ENCODE results near the gene GP9. TPM values are rescaled to one million over a fixed set of nuclear protein-coding genes. Genes with fewer than 3 reads are reported as not detected.

GP9 gene
- total RNA-seq: under 1 TPM in 1 of 2 donors, not detected in 1; 0.72 TPM
- under 1 TPM; 0.30 to 0.59 TPM for polyA plus RNA-seq (ENCODE audit: insufficient read length in 2 of 2)
- long read RNA-seq, donor 1, partial matches to known transcripts: 0 of 2 reads
- long read RNA-seq, donor 1, other reads (novel, unspliced or antisense): 0 of 2 reads
- long read RNA-seq, donor 2, partial matches to known transcripts: 0 of 1 reads
- long read RNA-seq, donor 2, other reads (novel, unspliced or antisense): 0 of 1 reads
- long read RNA-seq, donor 3: 0 reads
- long read RNA-seq, donor 4, partial matches to known transcripts: 0 of 1 reads
- long read RNA-seq, donor 4, other reads (novel, unspliced or antisense): 0 of 1 reads

- 97% methylated on average over 10 of the region's 13 CpGs for WGBS (ENCODE audit: insufficient coverage)
- DNase-seq (ENCODE audit: low read depth in 4 of 6, low spot score in 6 of 6): no peak
- no peak within 1 kb of the TSS for H3K4me3 ChIP-seq (ENCODE audit: low read depth, low read length)
- H3K36me3 ChIP-seq (ENCODE audit: control insufficient read depth, insufficient read depth, low read length): no peaks in the 10 kb centered on the region
- no peaks in the 10 kb centered on the region for H3K27me3 ChIP-seq (ENCODE audit: control insufficient read depth, insufficient read depth, low read length)
- peaks cover 35% of the 10 kb centered on the region for H3K4me1 ChIP-seq (ENCODE audit: control insufficient read depth, insufficient read depth, low read length)
- H3K9me3 ChIP-seq (ENCODE audit: control insufficient read depth, insufficient read depth, low read length): no peaks in the 10 kb centered on the region
- H3K27ac ChIP-seq (ENCODE audit: low read depth, low read length): no peak within 1 kb of the TSS
Observed at GRCh38 chr3:129060276-129061022, at the start of gene GP9. TSS of gene GP9 (plus strand) at chr3:129060779. CDS start at chr3:129061740, 961 bp downstream.

- 97% methylated on average over 3 of the region's 3 CpGs for WGBS (ENCODE audit: insufficient coverage)
- Histone ChIP-seq H3K27ac (ENCODE audit: low read depth, low read length) (no peak overlapping the region), H3K36me3 (ENCODE audit: control insufficient read depth, insufficient read depth, low read length) (peaks cover 9% of the 10 kb centered on the region), H3K27me3 (ENCODE audit: control insufficient read depth, insufficient read depth, low read length) (no peaks in the 10 kb centered on the region), H3K4me3 (ENCODE audit: low read depth, low read length) (no peak overlapping the region), H3K4me1 (ENCODE audit: control insufficient read depth, insufficient read depth, low read length) (peaks cover 41% of the 10 kb centered on the region), H3K9me3 (ENCODE audit: control insufficient read depth, insufficient read depth, low read length) (no peaks in the 10 kb centered on the region)
- DNase-seq (ENCODE audit: low read depth in 4 of 6, low spot score in 6 of 6): no peak
Observed at GRCh38 chr3:129013491-129013891, 47.1 kb upstream of the GP9 start.

- Histone ChIP-seq H3K9me3 (ENCODE audit: control insufficient read depth, insufficient read depth, low read length) (no peaks in the 10 kb centered on the region), H3K27me3 (ENCODE audit: control insufficient read depth, insufficient read depth, low read length) (no peaks in the 10 kb centered on the region), H3K27ac (ENCODE audit: low read depth, low read length) (no peak overlapping the region), H3K36me3 (ENCODE audit: control insufficient read depth, insufficient read depth, low read length) (peaks cover 9% of the 10 kb centered on the region), H3K4me1 (ENCODE audit: control insufficient read depth, insufficient read depth, low read length) (peaks cover 41% of the 10 kb centered on the region), H3K4me3 (ENCODE audit: low read depth, low read length) (no peak overlapping the region)
- WGBS (ENCODE audit: insufficient coverage): 46% methylated on average over 13 of the region's 13 CpGs
- DNase-seq (ENCODE audit: low read depth in 4 of 6, low spot score in 6 of 6): peak in 1 of 6 donors; percentile 40
Observed at GRCh38 chr3:129014148-129014547, 46.4 kb upstream of the GP9 start.

- no peaks in the 10 kb centered on the region for H3K27me3 ChIP-seq (ENCODE audit: control insufficient read depth, insufficient read depth, low read length)
- DNase-seq (ENCODE audit: low read depth in 4 of 6, low spot score in 6 of 6): no peak
- no peak overlapping the region for H3K27ac ChIP-seq (ENCODE audit: low read depth, low read length)
- no peaks in the 10 kb centered on the region for H3K9me3 ChIP-seq (ENCODE audit: control insufficient read depth, insufficient read depth, low read length)
- WGBS (ENCODE audit: insufficient coverage): 92% methylated on average over 9 of the region's 9 CpGs
- H3K4me1 ChIP-seq (ENCODE audit: control insufficient read depth, insufficient read depth, low read length): peaks cover 39% of the 10 kb centered on the region
- no peak overlapping the region for H3K4me3 ChIP-seq (ENCODE audit: low read depth, low read length)
- peaks cover 9% of the 10 kb centered on the region for H3K36me3 ChIP-seq (ENCODE audit: control insufficient read depth, insufficient read depth, low read length)
Observed at GRCh38 chr3:129014793-129015345, 45.7 kb upstream of the GP9 start.

DNA sequence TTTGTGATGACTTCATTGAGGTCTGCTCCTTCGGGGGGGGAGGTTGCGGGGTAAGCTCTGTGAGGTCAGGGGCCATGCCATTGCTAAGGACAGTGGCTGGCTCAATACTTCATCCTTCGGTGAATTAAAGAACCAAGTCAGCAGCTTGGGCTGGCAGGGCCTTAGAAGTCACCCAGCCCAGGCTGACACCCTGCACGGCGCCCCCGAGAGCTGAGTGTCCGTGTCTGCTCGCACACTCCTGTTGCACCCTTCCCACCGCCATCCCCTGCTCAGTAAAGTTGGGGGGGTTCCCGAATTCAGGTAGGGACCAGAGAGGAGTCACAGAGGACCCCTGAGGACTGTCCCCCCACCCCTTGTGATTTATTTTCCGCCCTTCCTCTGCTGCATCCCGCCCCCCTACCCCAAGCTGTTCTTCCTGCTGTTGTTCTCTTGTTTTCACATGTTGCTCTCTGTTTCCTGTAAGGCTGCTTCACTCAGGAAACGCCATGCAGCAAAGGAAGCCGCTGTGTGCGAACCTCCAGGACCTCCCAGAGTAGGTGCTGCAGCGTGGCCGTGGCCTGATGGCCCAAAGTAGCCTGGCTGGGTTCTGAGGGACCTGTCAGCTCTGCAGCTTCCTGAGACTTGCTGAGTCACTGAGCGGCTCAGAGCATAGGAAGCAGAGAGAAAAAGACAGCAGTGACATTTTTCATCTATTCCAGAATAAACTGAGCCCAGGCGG is 45.0 kb upstream of the GP9 start:
- no peak for DNase-seq (ENCODE audit: low read depth in 4 of 6, low spot score in 6 of 6)
- Histone ChIP-seq H3K36me3 (ENCODE audit: control insufficient read depth, insufficient read depth, low read length) (peaks cover 9% of the 10 kb centered on the region), H3K4me3 (ENCODE audit: low read depth, low read length) (no peak overlapping the region), H3K27ac (ENCODE audit: low read depth, low read length) (peak overlapping the region; percentile 16), H3K27me3 (ENCODE audit: control insufficient read depth, insufficient read depth, low read length) (no peaks in the 10 kb centered on the region), H3K4me1 (ENCODE audit: control insufficient read depth, insufficient read depth, low read length) (peaks cover 35% of the 10 kb centered on the region), H3K9me3 (ENCODE audit: control insufficient read depth, insufficient read depth, low read length) (no peaks in the 10 kb centered on the region)
- 72% methylated on average over 15 of the region's 19 CpGs for WGBS (ENCODE audit: insufficient coverage)

- Histone ChIP-seq H3K4me3 (ENCODE audit: low read depth, low read length) (no peak overlapping the region), H3K27ac (ENCODE audit: low read depth, low read length) (peak overlapping the region; percentile 16), H3K36me3 (ENCODE audit: control insufficient read depth, insufficient read depth, low read length) (peaks cover 9% of the 10 kb centered on the region), H3K9me3 (ENCODE audit: control insufficient read depth, insufficient read depth, low read length) (no peaks in the 10 kb centered on the region), H3K27me3 (ENCODE audit: control insufficient read depth, insufficient read depth, low read length) (no peaks in the 10 kb centered on the region), H3K4me1 (ENCODE audit: control insufficient read depth, insufficient read depth, low read length) (peaks cover 39% of the 10 kb centered on the region)
- 40% methylated on average over 6 of the region's 6 CpGs for WGBS (ENCODE audit: insufficient coverage)
- peak in 1 of 6 donors; percentile 8 for DNase-seq (ENCODE audit: low read depth in 4 of 6, low spot score in 6 of 6)
Observed at GRCh38 chr3:129016356-129016719, 44.2 kb upstream of the GP9 start.

- H3K27ac ChIP-seq (ENCODE audit: low read depth, low read length): peak overlapping the region; percentile 61
Observed at GRCh38 chr3:129016720-129017483, 43.7 kb upstream of the GP9 start.

GRCh38 chr3:129017484-129017899 is 43.1 kb upstream of the GP9 start:
- Histone ChIP-seq H3K4me3 (ENCODE audit: low read depth, low read length) (no peak overlapping the region), H3K27ac (ENCODE audit: low read depth, low read length) (peak overlapping the region; percentile 61), H3K36me3 (ENCODE audit: control insufficient read depth, insufficient read depth, low read length) (peaks cover 9% of the 10 kb centered on the region), H3K4me1 (ENCODE audit: control insufficient read depth, insufficient read depth, low read length) (peaks cover 45% of the 10 kb centered on the region), H3K27me3 (ENCODE audit: control insufficient read depth, insufficient read depth, low read length) (no peaks in the 10 kb centered on the region), H3K9me3 (ENCODE audit: control insufficient read depth, insufficient read depth, low read length) (no peaks in the 10 kb centered on the region)
- 49% methylated on average over 5 of the region's 7 CpGs for WGBS (ENCODE audit: insufficient coverage)
- no peak for DNase-seq (ENCODE audit: low read depth in 4 of 6, low spot score in 6 of 6)

More at GRCh38 chr3:129016720-129017483, 43.7 kb upstream of the GP9 start:
- H3K36me3 ChIP-seq (ENCODE audit: control insufficient read depth, insufficient read depth, low read length): peaks cover 9% of the 10 kb centered on the region
- H3K9me3 ChIP-seq (ENCODE audit: control insufficient read depth, insufficient read depth, low read length): no peaks in the 10 kb centered on the region
- peaks cover 40% of the 10 kb centered on the region for H3K4me1 ChIP-seq (ENCODE audit: control insufficient read depth, insufficient read depth, low read length)
- H3K4me3 ChIP-seq (ENCODE audit: low read depth, low read length): no peak overlapping the region
- DNase-seq (ENCODE audit: low read depth in 4 of 6, low spot score in 6 of 6): no peak
- 95% methylated on average over 11 of the region's 14 CpGs for WGBS (ENCODE audit: insufficient coverage)
- no peaks in the 10 kb centered on the region for H3K27me3 ChIP-seq (ENCODE audit: control insufficient read depth, insufficient read depth, low read length)

GRCh38 chr3:129018271-129018670 is 42.3 kb upstream of the GP9 start:
- Histone ChIP-seq H3K9me3 (ENCODE audit: control insufficient read depth, insufficient read depth, low read length) (no peaks in the 10 kb centered on the region), H3K27ac (ENCODE audit: low read depth, low read length) (no peak overlapping the region), H3K4me3 (ENCODE audit: low read depth, low read length) (no peak overlapping the region), H3K4me1 (ENCODE audit: control insufficient read depth, insufficient read depth, low read length) (peaks cover 47% of the 10 kb centered on the region), H3K27me3 (ENCODE audit: control insufficient read depth, insufficient read depth, low read length) (no peaks in the 10 kb centered on the region), H3K36me3 (ENCODE audit: control insufficient read depth, insufficient read depth, low read length) (peaks cover 9% of the 10 kb centered on the region)
- no CpG with 5 or more reads among the region's 2 CpGs for WGBS (ENCODE audit: insufficient coverage)
- DNase-seq (ENCODE audit: low read depth in 4 of 6, low spot score in 6 of 6): no peak

Data from spinal cord (tissue), 10 donors.